Panc1 (cell line): ENCODE data around the gene TACC2.

Experiments used
- POLR2AphosphoS5 ChIP-seq: IDR thresholded peaks from 2 replicates; pipeline ENCODE4 v1.6.1; 2012; ENCODE audit warnings: mild to moderate bottlenecking, low read depth, low read length, moderate library complexity
- SIN3A ChIP-seq: IDR thresholded peaks from 2 replicates; pipeline ENCODE4 v1.6.1; 2012; ENCODE audit warnings: low read depth, mild to moderate bottlenecking, low read length, moderate library complexity, borderline replicate concordance; ENCODE audit not compliant: insufficient read depth
- TCF7L2 ChIP-seq: IDR thresholded peaks from 2 replicates; pipeline ENCODE4 v1.6.1; 2011; ENCODE audit warnings: mild to moderate bottlenecking, low read depth, low read length, inconsistent platforms
- TF ChIP-seq, protein P1 (sequence below): fragments of 450-650 bp; IDR thresholded peaks from 2 replicates; pipeline ENCODE4 v1.5.1; 2017; ENCODE audit warnings: mild to moderate bottlenecking
- TF ChIP-seq, protein P2 (sequence below), 2 experiments: IDR thresholded peaks; 2 replicates each; pipeline ENCODE4 v1.6.1; 2011 to 2012; ENCODE audit warnings: low read depth in 2 of 2, control low read depth in 1 of 2, low read length in 1 of 2, mild to moderate bottlenecking in 1 of 2, moderate library complexity in 1 of 2; ENCODE audit not compliant: insufficient read depth in 1 of 2

- TF ChIP-seq, protein P1, sequence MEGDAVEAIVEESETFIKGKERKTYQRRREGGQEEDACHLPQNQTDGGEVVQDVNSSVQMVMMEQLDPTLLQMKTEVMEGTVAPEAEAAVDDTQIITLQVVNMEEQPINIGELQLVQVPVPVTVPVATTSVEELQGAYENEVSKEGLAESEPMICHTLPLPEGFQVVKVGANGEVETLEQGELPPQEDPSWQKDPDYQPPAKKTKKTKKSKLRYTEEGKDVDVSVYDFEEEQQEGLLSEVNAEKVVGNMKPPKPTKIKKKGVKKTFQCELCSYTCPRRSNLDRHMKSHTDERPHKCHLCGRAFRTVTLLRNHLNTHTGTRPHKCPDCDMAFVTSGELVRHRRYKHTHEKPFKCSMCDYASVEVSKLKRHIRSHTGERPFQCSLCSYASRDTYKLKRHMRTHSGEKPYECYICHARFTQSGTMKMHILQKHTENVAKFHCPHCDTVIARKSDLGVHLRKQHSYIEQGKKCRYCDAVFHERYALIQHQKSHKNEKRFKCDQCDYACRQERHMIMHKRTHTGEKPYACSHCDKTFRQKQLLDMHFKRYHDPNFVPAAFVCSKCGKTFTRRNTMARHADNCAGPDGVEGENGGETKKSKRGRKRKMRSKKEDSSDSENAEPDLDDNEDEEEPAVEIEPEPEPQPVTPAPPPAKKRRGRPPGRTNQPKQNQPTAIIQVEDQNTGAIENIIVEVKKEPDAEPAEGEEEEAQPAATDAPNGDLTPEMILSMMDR, result no peak
- no peak for TF ChIP-seq POLR2AphosphoS5
- TF ChIP-seq, protein P2, sequence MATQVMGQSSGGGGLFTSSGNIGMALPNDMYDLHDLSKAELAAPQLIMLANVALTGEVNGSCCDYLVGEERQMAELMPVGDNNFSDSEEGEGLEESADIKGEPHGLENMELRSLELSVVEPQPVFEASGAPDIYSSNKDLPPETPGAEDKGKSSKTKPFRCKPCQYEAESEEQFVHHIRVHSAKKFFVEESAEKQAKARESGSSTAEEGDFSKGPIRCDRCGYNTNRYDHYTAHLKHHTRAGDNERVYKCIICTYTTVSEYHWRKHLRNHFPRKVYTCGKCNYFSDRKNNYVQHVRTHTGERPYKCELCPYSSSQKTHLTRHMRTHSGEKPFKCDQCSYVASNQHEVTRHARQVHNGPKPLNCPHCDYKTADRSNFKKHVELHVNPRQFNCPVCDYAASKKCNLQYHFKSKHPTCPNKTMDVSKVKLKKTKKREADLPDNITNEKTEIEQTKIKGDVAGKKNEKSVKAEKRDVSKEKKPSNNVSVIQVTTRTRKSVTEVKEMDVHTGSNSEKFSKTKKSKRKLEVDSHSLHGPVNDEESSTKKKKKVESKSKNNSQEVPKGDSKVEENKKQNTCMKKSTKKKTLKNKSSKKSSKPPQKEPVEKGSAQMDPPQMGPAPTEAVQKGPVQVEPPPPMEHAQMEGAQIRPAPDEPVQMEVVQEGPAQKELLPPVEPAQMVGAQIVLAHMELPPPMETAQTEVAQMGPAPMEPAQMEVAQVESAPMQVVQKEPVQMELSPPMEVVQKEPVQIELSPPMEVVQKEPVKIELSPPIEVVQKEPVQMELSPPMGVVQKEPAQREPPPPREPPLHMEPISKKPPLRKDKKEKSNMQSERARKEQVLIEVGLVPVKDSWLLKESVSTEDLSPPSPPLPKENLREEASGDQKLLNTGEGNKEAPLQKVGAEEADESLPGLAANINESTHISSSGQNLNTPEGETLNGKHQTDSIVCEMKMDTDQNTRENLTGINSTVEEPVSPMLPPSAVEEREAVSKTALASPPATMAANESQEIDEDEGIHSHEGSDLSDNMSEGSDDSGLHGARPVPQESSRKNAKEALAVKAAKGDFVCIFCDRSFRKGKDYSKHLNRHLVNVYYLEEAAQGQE (IDR thresholded peaks at IDR 0.05; ENCODE audit: insufficient read depth in 1 of 2, low read depth in 2 of 2, low read length in 1 of 2), result no peak
- TF ChIP-seq SIN3A, result no peak
- no peak for TF ChIP-seq TCF7L2
Observed at GRCh38 chr10:122151121-122151694, 162.2 kb downstream of the TACC2 start.
